ENCODE results near the gene CLEC4A.

DNA sequence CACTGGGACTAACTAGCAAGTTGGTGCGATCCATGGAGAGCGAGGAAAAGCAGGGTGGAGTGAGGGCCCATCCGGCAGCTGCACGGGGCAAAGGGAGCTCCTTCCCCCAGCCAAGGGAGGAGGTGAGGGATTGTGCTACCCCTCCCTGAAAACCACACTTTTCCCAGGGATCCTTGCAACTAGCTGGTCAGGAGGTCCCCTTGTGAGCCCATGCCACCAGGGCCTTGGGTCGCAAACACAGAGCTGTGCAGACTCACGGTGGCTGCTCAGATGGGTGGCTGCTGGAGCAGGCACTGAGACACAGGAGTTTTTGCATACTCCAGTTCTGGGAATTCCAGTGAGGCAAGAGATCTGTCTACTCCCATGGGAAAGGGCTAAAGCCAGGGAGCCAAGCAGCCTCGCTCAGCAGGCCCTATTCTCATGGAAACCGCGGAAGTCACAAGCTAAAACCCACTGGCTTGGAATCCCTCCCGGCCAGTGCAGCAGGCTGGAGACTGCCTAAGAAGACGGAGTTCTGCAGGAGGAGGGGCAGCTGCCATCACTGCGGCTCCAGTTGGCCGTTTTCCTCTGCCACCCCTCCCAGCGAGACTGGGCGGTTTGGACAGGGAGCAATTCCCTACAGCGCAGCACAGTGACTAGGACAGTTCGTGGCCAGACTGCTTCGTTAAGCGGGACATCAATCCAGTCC, 22.5 kb downstream of the CLEC4A start:
- TF ChIP-seq CTCF (IDR thresholded peaks at IDR 0.05) (no peak), POLR2A (IDR thresholded peaks at IDR 0.05) (no peak)
